ENCODE results near the gene GPHB5.

DNA sequence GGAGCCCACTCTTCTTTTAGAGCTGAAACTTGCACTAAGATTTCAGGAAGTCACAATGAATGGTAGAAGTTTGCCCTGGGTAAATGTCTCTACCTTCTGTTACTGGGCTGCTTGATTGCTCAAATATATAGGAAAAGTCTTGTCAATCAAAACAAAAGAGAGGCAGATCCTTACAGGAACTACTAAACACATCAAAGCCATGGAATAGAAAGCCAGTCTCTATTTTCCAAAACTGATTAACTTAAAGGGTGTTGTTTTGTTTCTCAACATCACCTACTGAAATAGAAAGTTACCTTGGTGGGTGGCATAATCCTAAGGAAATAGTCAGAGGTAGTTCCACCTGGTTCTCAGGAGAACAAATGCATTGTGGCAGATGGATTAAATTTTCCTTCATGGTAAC lies at the start of gene GPHB5:
- TF ChIP-seq, protein P1, sequence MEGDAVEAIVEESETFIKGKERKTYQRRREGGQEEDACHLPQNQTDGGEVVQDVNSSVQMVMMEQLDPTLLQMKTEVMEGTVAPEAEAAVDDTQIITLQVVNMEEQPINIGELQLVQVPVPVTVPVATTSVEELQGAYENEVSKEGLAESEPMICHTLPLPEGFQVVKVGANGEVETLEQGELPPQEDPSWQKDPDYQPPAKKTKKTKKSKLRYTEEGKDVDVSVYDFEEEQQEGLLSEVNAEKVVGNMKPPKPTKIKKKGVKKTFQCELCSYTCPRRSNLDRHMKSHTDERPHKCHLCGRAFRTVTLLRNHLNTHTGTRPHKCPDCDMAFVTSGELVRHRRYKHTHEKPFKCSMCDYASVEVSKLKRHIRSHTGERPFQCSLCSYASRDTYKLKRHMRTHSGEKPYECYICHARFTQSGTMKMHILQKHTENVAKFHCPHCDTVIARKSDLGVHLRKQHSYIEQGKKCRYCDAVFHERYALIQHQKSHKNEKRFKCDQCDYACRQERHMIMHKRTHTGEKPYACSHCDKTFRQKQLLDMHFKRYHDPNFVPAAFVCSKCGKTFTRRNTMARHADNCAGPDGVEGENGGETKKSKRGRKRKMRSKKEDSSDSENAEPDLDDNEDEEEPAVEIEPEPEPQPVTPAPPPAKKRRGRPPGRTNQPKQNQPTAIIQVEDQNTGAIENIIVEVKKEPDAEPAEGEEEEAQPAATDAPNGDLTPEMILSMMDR (IDR thresholded peaks at IDR 0.05; ENCODE audit: insufficient read depth, low read depth, low read length): no peak
- no peak for TF ChIP-seq EZH2 (IDR thresholded peaks at IDR 0.05; ENCODE audit: insufficient read depth, low read length)
